Ishikawa (cell line): ENCODE data around the gene ALPP.

Experiments
- CEBPB ChIP-seq: IDR thresholded peaks from 2 replicates; pipeline ENCODE4 v1.6.1; 2012
- EGR1 ChIP-seq: IDR thresholded peaks from 2 replicates; pipeline ENCODE4 v1.6.1; 2012
- EP300 ChIP-seq: IDR thresholded peaks from 2 replicates; pipeline ENCODE4 v1.6.1; 2012; ENCODE audit warnings: borderline replicate concordance
- RAD21 ChIP-seq: IDR thresholded peaks from 2 replicates; pipeline ENCODE4 v1.6.1; 2012; ENCODE audit warnings: low read depth
- TAF1 ChIP-seq: IDR thresholded peaks from 2 replicates; pipeline ENCODE4 v1.6.1; 2012; ENCODE audit warnings: low read depth, mild to moderate bottlenecking
- TEAD4 ChIP-seq: IDR thresholded peaks from 2 replicates; pipeline ENCODE4 v1.6.1; 2012
- TF ChIP-seq, protein P1 (sequence below): IDR thresholded peaks from 2 replicates; pipeline ENCODE4 v1.6.1; 2012

DNA sequence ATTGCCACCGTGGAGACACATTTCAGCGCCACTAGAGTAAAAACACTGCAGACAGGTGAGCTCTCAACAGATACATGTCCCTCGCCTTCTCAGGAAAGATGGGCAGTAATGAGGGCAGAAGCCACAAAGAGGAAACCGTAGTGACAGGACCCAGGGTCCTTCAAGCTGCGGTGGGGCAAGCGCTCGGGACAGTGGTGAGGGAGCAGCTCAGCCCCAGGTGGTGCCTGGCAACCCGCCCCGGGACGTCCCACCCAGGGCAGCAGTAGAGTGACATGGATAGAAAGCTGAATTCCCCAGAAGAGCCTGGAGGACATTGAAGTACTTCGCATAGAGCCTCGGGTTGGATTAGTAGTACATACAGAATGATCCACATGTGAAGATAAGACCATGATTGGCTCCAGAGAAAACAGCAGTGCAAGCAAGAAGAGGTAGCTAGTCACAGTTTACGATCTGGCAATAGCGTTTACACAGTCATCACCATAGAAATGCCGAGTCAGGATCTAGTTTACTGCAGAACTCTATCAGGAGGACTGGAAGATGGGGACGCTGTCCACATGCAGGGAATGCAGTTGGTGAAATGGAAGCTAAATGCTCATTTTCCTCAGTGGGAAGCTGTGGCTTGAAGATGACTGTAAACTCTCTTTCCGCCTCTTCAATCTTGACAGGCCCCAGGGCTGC is 37.4 kb upstream of the ALPP start:
- TF ChIP-seq TAF1 (no peak), EP300 (no peak), CEBPB (no peak), RAD21 (no peak), EGR1 (no peak), TEAD4 (no peak)
- TF ChIP-seq, protein P1, sequence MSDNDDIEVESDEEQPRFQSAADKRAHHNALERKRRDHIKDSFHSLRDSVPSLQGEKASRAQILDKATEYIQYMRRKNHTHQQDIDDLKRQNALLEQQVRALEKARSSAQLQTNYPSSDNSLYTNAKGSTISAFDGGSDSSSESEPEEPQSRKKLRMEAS = no peak
